HG03159 (cell line): ENCODE measurements around the gene FBXL16.
"Not testable (repeated sequence)": the region's sequence is repeated elsewhere in the genome, so short reads cannot be mapped to it uniquely, and the experiment has no call there.

Source experiments
- ATAC-seq: cut with Tn5 transposase; IDR thresholded peaks from one replicate; pipeline ENCODE4 v1.9.1; 2021; ENCODE audit warnings: mild to moderate bottlenecking, moderate library complexity; ENCODE audit not compliant: unreplicated experiment

FBXL16 gene

GRCh38 chr16:723695-724094, 18.1 kb upstream of the FBXL16 start:
- no peak for ATAC-seq

DNA sequence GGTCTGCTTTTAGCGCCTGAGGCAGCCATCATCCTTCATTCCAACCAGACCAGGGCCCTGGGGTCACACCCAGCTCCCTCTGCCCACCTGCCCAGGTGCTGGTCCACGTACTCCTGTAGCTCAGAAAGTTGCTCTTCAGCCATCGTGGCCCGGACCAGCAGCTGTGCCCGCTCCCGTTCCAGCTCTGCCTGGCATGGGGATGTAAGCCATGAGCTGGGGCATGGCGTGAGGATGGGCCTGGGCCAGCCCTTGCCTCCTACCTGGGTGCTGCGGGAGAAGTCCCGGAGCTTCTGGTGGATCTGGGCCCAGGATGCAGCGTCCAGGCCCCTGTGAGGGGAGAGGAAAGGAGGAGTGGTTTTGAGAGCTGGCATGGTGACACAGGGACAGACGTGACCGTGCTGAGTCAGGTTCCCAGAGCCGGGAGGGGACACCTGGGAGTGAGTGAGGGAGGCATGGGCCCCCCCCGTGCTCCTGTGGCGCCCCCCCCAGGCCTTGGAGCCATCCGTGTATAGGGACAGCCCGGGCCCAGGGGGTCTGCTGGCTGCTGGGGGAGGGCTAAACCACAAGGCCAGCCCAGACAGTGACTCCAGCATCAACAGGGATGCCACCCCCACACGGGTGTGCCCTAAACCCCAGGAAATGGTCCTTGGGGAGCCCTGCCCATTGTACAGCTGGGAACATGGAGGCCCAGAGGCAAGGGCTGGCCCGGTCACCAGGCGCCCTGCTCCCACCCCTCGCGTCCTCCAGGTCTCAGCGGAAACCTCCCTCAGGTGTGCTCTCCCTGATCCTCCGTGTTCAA, 17.4 kb upstream of the FBXL16 start:
- no peak for ATAC-seq

DNA sequence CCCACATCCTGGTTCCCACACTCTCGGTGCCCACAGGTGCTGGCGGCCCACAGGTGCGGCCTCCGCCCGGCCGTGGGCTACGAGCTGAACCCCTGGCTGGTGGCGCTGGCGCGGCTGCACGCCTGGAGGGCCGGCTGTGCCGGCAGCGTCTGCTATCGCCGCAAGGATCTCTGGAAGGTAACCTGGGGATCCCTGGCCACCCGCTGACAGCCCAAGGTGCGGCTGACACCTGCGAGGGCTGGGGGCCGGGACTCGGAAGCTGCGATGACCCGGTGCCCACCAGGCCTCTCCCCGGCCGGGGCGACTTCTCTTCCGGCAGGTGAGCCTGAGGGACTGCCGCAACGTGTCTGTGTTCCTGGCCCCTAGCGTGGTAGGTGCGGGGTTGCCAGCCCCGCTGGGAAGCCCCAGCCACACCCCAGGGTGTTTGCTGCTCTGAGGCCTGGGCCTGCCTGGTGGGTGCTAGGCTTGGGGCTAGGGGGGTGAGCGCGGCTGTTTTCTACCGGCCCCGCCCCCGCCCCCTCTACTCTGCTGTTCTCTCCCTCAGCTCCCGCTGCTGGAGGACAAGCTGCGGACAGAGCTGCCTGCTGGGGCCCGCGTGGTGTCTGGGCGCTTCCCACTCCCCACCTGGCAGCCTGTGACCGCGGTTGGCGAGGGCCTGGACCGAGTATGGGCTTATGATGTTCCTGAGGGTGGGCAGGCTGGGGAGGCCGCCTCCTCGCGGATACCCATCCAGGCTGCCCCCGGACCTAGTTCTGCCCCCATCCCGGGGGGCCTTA, 16.4 kb upstream of the FBXL16 start:
- no peak for ATAC-seq

DNA sequence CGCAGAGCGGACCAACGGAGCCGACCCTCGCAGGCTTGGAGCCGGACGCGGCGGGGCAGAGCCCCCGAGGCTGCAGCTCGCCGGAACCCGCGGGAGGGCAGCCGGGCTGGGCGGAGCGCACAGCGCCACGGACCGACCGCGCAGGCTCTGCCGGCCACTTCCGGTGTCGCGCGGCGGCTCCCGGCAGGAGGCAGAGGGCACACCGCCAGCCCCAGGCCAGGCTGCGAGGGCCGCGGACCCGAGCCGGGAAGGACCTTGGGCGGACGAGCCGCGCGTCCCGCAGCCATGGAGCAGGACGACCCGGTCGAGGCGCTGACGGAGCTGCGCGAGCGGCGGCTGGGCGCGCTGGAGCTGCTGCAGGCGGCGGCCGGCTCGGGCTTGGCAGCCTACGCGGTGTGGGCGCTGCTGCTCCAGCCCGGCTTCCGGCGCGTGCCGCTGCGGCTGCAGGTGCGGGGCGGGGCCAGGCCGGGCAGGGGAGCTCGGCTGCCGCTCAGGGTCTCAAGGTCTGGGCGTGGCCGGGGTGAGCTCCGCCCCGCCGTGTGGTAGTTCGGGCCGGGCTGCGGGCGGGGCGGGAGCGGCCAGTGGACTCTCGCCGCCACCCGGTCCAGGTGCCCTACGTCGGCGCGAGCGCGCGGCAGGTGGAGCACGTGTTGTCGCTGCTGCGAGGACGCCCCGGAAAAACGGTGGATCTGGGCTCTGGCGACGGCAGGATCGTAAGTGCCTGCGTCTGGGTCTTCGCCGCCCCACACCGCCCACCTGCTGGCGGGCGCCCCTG, 15.6 kb upstream of the FBXL16 start, which contains the start of gene ANTKMT:
ANTKMT (plus strand) TSS at position 157 of the 775 bp plus-strand sequence; CDS start at position 286, 129 bp downstream.
- ATAC-seq, result peak; percentile 69

- ATAC-seq, result peak; percentile 18
Observed at GRCh38 chr16:720447-720989, 14.9 kb upstream of the FBXL16 start.

- ATAC-seq, result no peak
Observed at GRCh38 chr16:719815-720446, 14.3 kb upstream of the FBXL16 start.

GRCh38 chr16:718922-719321, 13.3 kb upstream of the FBXL16 start:
- ATAC-seq, result no peak

DNA sequence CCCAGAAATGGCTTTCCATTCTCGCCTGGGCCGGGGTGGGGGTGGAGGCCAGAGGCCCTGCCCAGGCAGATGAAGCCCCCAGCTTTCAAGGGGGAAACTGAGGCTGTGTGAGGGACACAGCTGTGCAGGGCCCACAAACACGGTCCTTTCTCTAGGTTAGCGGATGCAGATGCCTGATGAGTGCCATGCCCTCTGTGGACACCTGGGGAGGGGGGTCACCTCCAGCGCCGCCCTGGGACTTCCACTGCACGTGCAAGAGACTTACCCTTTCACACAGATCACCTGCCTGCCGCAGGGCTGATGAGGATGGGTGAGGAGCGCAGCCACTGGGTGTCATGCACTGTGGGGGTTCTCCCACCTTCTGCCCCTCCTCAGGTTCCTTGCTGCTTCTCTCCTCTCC, 12.8 kb upstream of the FBXL16 start:
- no peak for ATAC-seq

- no peak for ATAC-seq
Observed at GRCh38 chr16:717450-718245, 12.0 kb upstream of the FBXL16 start.

- ATAC-seq, result no peak
Observed at GRCh38 chr16:716768-717325, 11.2 kb upstream of the FBXL16 start.

- ATAC-seq, result no peak
Observed at GRCh38 chr16:716200-716568, 10.6 kb upstream of the FBXL16 start.

DNA sequence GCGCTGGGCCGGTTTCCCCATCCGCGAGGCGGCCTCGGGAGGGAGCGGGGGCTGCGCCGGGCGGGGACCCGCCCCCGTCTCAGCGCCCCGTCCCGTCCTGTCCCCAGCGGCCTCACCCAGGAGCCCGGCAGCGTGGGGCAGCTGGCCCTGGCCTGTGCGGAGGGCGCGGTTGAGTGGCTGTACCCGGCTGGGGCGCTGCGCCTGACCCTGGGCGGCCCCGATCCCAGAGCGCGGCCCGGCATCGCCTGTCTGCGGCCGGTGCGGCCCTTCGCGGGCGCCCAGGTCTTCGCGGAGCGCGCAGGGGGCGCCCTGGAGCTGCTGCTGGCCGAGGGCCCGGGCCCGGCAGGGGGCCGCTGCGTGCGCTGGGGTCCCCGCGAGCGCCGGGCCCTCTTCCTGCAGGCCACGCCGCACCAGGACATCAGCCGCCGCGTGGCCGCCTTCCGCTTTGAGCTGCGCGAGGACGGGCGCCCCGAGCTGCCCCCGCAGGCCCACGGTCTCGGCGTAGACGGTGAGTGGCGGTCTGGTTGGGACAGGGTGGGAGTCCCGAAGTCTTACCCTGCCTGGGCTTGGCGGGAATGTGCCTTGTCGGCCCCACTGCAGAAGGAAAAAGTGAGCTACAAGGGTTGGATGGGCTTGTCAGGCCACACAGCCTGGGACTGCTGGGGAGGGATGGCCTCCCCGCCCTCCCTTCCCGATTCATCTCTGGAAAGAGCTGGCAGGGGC, 10.0 kb upstream of the FBXL16 start:
- no peak for ATAC-seq

DNA sequence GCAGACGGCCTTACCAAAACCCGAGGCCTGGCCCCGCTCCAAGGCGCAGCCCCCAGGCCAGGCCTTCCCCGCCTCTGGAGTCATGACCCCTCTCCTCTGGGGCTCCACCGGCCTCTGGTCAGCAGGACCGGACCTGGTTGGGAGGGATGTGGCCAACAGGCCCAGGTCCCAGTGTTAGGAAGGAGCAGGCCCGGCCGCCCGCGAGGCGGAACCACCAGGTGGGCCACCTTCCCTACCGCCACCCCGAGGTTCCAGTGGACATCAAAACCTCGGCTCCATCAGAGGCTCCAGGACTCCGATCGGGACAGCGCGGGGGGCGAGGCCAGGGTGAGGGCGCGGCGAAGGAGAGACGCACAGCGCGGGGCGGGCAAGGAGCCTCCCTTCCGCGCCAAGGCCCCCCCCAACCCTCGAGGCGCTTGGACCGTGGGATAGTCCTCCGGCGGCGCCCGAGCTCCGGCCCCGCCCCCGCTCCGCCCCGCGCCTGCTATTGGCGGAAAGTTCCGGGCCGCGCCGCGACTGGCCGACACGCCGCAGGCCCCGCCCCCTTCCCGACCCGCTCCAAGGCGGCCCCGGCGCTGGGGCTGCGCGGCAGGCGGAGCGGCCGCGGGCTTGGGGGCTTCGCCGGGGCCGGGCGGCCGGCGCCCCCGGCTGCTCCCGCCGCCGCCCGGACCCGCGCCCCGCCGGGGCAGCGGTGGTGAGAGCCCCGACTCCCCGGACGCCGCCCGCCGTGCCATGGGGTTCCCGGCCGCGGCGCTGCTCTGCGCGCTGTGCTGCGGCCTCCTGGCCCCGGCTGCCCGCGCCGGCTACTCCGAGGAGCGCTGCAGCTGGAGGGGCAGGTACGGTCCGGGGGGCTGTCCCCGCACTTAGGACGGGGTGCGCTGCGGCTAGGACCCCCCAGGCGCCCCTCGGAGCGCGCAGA, 9.2 kb upstream of the FBXL16 start, which contains the start of gene METRN:
METRN (plus strand) TSS at position 561 of the 919 bp plus-strand sequence; CDS start at position 733, 172 bp downstream.
- ATAC-seq, result no peak

DNA sequence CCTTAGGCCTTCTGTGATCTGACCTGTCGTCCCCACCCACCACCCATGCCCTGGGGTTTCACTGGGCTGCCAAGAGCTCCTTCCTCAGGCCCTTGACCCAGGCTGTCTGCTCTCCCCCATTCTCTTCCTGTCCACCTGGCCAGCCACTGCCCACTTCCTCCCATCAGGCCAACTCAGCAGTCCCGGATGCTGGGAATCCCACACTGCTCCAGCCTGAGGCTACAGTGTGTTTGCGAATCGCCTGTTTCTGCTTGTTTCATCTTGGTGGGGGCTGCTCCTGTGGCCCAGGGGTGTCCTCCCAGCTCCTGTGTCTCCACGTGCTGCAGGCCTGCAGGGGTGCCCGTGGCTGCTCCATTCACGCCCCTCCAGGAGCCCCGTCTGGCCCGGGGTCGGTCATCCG, 8.5 kb upstream of the FBXL16 start:
- ATAC-seq, result no peak

- not testable (repeated sequence) for ATAC-seq
Observed at GRCh38 chr16:712740-713250, 7.2 kb upstream of the FBXL16 start.

GRCh38 chr16:711548-712320, 6.1 kb upstream of the FBXL16 start:
- ATAC-seq, result no peak

DNA sequence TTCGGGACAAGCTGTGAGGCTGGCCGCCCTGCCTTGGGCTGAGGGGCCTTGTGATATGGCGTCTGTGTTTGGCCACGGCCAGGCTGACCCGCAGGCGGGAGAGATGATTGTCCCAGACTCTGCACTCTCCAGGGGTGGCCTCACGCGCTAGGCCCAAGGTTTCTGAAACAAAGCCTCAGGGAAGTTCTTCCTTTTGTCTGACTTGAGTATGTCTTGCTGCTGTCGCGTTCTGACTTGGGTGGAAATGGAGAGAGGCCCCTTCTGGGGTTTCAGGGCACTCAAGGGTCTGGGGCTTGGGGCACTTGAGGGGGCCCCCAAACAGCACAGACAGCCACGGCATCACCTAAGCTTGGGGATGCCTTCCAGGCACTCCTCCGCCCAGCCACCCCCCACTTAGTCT, 5.5 kb upstream of the FBXL16 start:
- ATAC-seq, result no peak
